Hematopoietic multipotent progenitor cell treated with erythropoietin and hydrocortisone succinate and interleukin-3 and kit ligand, for 6 days (in vitro differentiated cells): ENCODE results near the gene TGM3.

Source experiments
- DNase-seq: peaks from one replicate; pipeline ENCODE4 v3.0.0-alpha.2; 2015

TGM3 gene

GRCh38 chr20:2340136-2340535 lies 44.3 kb downstream of the TGM3 start:
- DNase-seq: no peak

- DNase-seq: no peak
These were observed 45.0 kb downstream of the TGM3 start for GRCh38 chr20:2340823-2341222.

GRCh38 chr20:2341336-2341735 lies 45.5 kb downstream of the TGM3 start:
- no peak for DNase-seq

GRCh38 chr20:2342243-2342642 lies 46.4 kb downstream of the TGM3 start:
- no peak for DNase-seq

GRCh38 chr20:2346188-2346587 lies 50.4 kb downstream of the TGM3 start:
- DNase-seq: no peak

- DNase-seq: no peak
These were observed 52.5 kb downstream of the TGM3 start for GRCh38 chr20:2348336-2348735.

GRCh38 chr20:2349801-2350200 lies 54.0 kb downstream of the TGM3 start:
- no peak for DNase-seq

GRCh38 chr20:2350606-2351005 lies 54.8 kb downstream of the TGM3 start:
- DNase-seq: no peak

GRCh38 chr20:2353231-2353630 lies 57.4 kb downstream of the TGM3 start:
- no peak for DNase-seq

GRCh38 chr20:2357114-2357513 lies 61.3 kb downstream of the TGM3 start:
- no peak for DNase-seq

- no peak for DNase-seq
These were observed 62.2 kb downstream of the TGM3 start for GRCh38 chr20:2358006-2358405.

- DNase-seq: no peak
These were observed 65.3 kb downstream of the TGM3 start for GRCh38 chr20:2361035-2361593.

GRCh38 chr20:2363187-2363586 lies 67.4 kb downstream of the TGM3 start:
- DNase-seq: no peak

- DNase-seq: no peak
These were observed 67.8 kb downstream of the TGM3 start for GRCh38 chr20:2363587-2363986.

GRCh38 chr20:2364044-2364443 lies 68.2 kb downstream of the TGM3 start:
- no peak for DNase-seq

- no peak for DNase-seq
These were observed 69.3 kb downstream of the TGM3 start for GRCh38 chr20:2365091-2365490.

GRCh38 chr20:2365666-2366065 lies 69.9 kb downstream of the TGM3 start:
- DNase-seq: no peak

- DNase-seq: no peak
These were observed 72.8 kb downstream of the TGM3 start for GRCh38 chr20:2368621-2369020.

GRCh38 chr20:2373098-2373497 lies 77.3 kb downstream of the TGM3 start:
- no peak for DNase-seq

- DNase-seq: no peak
These were observed 78.7 kb downstream of the TGM3 start for GRCh38 chr20:2374346-2375125.

- DNase-seq: no peak
These were observed 83.1 kb downstream of the TGM3 start for GRCh38 chr20:2378893-2379292.

- DNase-seq: peak; percentile 15
These were observed 83.9 kb downstream of the TGM3 start for GRCh38 chr20:2379511-2380229.

GRCh38 chr20:2380601-2381000 lies 84.8 kb downstream of the TGM3 start, which contains the start of gene TGM6:
TGM6 (plus strand) TSS chr20:2380901; CDS start chr20:2380969, 68 bp downstream.
- no peak for DNase-seq

- DNase-seq: no peak
These were observed 85.5 kb downstream of the TGM3 start for GRCh38 chr20:2381303-2381702.
